H1 (cell line): Measurements from ENCODE around the gene APOC3. TPM values are rescaled to one million over a fixed set of nuclear protein-coding genes. Genes with fewer than 3 reads are reported as not detected.

Experiments used
- CTCF ChIA-PET: fragments of 300-600 bp; sonication (Branson Sonifier 250); formaldehyde crosslinking; loops from one replicate; lab custom pipeline; 2021; ENCODE audit not compliant: partially characterized antibody; lab: Charles Lee
- POLR2A ChIA-PET: fragments of 300-600 bp; sonication (Branson Sonifier 250); formaldehyde crosslinking; loops from one replicate; lab custom pipeline; 2021; ENCODE audit warnings: inconsistent platforms; ENCODE audit not compliant: partially characterized antibody; lab: Charles Lee
- DNase-seq, 2 experiments: peaks; one replicate each; pipeline versions ENCODE4 v3.0.0 to v3.0.0-alpha.2; 2010 to 2022; ENCODE audit warnings: low spot score in 2 of 2, low read depth in 1 of 2, mixed read lengths in 1 of 2
- FAIRE-seq: peaks from 2 replicates; lab custom pipeline; 2011; peaks lifted over from hg19 to GRCh38; lab: Jason Lieb, UNC
- H2AFZ ChIP-seq: 2 replicates; pipeline ENCODE4 v1.8.1; 2012; ENCODE audit warnings: low read length, inconsistent platforms
- H2AK5ac ChIP-seq: 2 replicates; pipeline ENCODE4 v1.6.1; 2013; ENCODE audit warnings: low read depth, low read length
- H2BK120ac ChIP-seq: replicated peaks from 2 replicates; pipeline ENCODE3; 2013; ENCODE audit warnings: low read depth, low read length, inconsistent platforms
- H2BK12ac ChIP-seq: 2 replicates; pipeline ENCODE4 v1.6.1; 2013; ENCODE audit warnings: low read depth, low read length
- H2BK15ac ChIP-seq: 2 replicates; pipeline ENCODE4 v1.6.1; 2013; ENCODE audit warnings: low read length
- H2BK20ac ChIP-seq: 2 replicates; pipeline ENCODE4 v1.6.1; 2013; ENCODE audit warnings: low read length
- H2BK5ac ChIP-seq: 2 replicates; pipeline ENCODE4 v1.6.1; 2013; ENCODE audit warnings: low read depth, low read length
- H3K14ac ChIP-seq: 2 replicates; pipeline ENCODE4 v1.6.1; 2013; ENCODE audit warnings: inconsistent platforms; ENCODE audit not compliant: insufficient read length
- H3K18ac ChIP-seq: 2 replicates; pipeline ENCODE4 v1.6.1; 2013; ENCODE audit warnings: low read length; ENCODE audit errors: extremely low read depth
- H3K23ac ChIP-seq: 2 replicates; pipeline ENCODE4 v1.6.1; 2013; ENCODE audit warnings: inconsistent platforms; ENCODE audit not compliant: insufficient read length
- H3K23me2 ChIP-seq: 2 replicates; pipeline ENCODE4 v1.6.1; 2013; ENCODE audit warnings: low read depth, low read length
- H3K27ac ChIP-seq: 2 replicates; pipeline ENCODE4 v1.6.1; 2011; ENCODE audit warnings: low read depth, low read length, inconsistent platforms
- H3K27me3 ChIP-seq, 4 experiments: replicated peaks in 1 of 4; 1 replicate in 1 of 4; 2 replicates in 3 of 4; pipeline versions ENCODE4 v1.6.1 to v1.8.1; 2011 to 2013; ENCODE audit warnings: low read length in 3 of 4, mild to moderate bottlenecking in 3 of 4, inconsistent platforms in 2 of 4, mixed read lengths in 2 of 4, moderate library complexity in 1 of 4; ENCODE audit not compliant: control insufficient read depth in 3 of 4, insufficient read depth in 3 of 4; ENCODE audit errors: extremely low read depth in 1 of 4
- H3K36me3 ChIP-seq, 4 experiments: 2 replicates each; pipeline versions ENCODE4 v1.6.1 to v1.8.1; 2011 to 2013; ENCODE audit warnings: mild to moderate bottlenecking in 4 of 4, low read length in 3 of 4, moderate library complexity in 2 of 4, control low read depth in 1 of 4, inconsistent platforms in 1 of 4; ENCODE audit not compliant: insufficient read depth in 4 of 4, control insufficient read depth in 2 of 4
- H3K4ac ChIP-seq: replicated peaks from 2 replicates; pipeline ENCODE3; 2013; ENCODE audit warnings: low read length, low read depth, mixed read lengths, inconsistent platforms; ENCODE audit not compliant: insufficient read length
- H3K4me1 ChIP-seq, 4 experiments: replicated peaks in 1 of 4; 1 replicate in 1 of 4; 2 replicates in 3 of 4; pipeline versions ENCODE4 v1.6.1 to v1.8.1; 2011 to 2013; ENCODE audit warnings: low read length in 3 of 4, inconsistent platforms in 2 of 4, mixed read lengths in 1 of 4; ENCODE audit not compliant: insufficient read depth in 4 of 4, control insufficient read depth in 3 of 4
- H3K4me2 ChIP-seq, 2 experiments: 2 replicates each; pipeline versions ENCODE4 v1.6.1 to v1.8.1; 2011 to 2013; ENCODE audit warnings: low read depth in 2 of 2, low read length in 2 of 2, control low read depth in 1 of 2, inconsistent platforms in 1 of 2, mild to moderate bottlenecking in 1 of 2; ENCODE audit not compliant: insufficient read depth in 1 of 2
- H3K4me3 ChIP-seq, 4 experiments: fragments of 200-600, 300-600 bp in 1 of 4; sonication (generic), shearing (Covaris generic), sonication (Bioruptor Twin) in 1 of 4; 2 replicates each; pipeline versions ENCODE4 v1.5.1 to v1.8.1; 2011 to 2016; ENCODE audit warnings: low read length in 4 of 4, low read depth in 3 of 4, control low read depth in 2 of 4, inconsistent platforms in 2 of 4, mild to moderate bottlenecking in 2 of 4, mixed read lengths in 1 of 4, moderate library complexity in 1 of 4; ENCODE audit not compliant: insufficient read depth in 2 of 4; ENCODE audit errors: extremely low read depth in 1 of 4
- H3K56ac ChIP-seq: replicated peaks from 2 replicates; pipeline ENCODE3; 2013; ENCODE audit warnings: low read depth, mild to moderate bottlenecking, mixed read lengths, low read length, inconsistent platforms; ENCODE audit not compliant: insufficient read length
- H3K79me1 ChIP-seq: 2 replicates; pipeline ENCODE4 v1.6.1; 2013; ENCODE audit warnings: low read depth, low read length, control low read depth
- H3K79me2 ChIP-seq, 2 experiments: 2 replicates each; pipeline versions ENCODE4 v1.6.1 to v1.8.1; 2012 to 2013; ENCODE audit warnings: low read length in 2 of 2, mild to moderate bottlenecking in 2 of 2, inconsistent platforms in 1 of 2; ENCODE audit not compliant: insufficient read depth in 2 of 2, control insufficient read depth in 1 of 2
- H3K9ac ChIP-seq, 4 experiments: replicated peaks in 1 of 4; 1 replicate in 1 of 4; 2 replicates in 3 of 4; pipeline versions ENCODE4 v1.6.1 to v1.8.1; 2011 to 2013; ENCODE audit warnings: low read depth in 3 of 4, low read length in 3 of 4, control low read depth in 2 of 4, mild to moderate bottlenecking in 2 of 4, moderate library complexity in 2 of 4, inconsistent platforms in 1 of 4; ENCODE audit errors: extremely low read depth in 1 of 4
- H3K9me3 ChIP-seq, 2 experiments: 2 replicates each; pipeline versions ENCODE4 v1.6.1 to v1.8.1; 2012 to 2013; ENCODE audit warnings: mild to moderate bottlenecking in 2 of 2, moderate library complexity in 2 of 2, control low read depth in 1 of 2, inconsistent platforms in 1 of 2, low read depth in 1 of 2, low read length in 1 of 2, mixed read lengths in 1 of 2; ENCODE audit not compliant: insufficient read depth in 2 of 2
- H4K20me1 ChIP-seq, 2 experiments: replicated peaks in 1 of 2; 2 replicates each; pipeline versions ENCODE3 to v1.8.1; 2011 to 2013; ENCODE audit warnings: inconsistent platforms in 2 of 2, low read length in 2 of 2, mild to moderate bottlenecking in 1 of 2; ENCODE audit not compliant: insufficient read depth in 2 of 2, control insufficient read depth in 1 of 2
- H4K5ac ChIP-seq: 2 replicates; pipeline ENCODE4 v1.6.1; 2013; ENCODE audit warnings: low read length, low read depth, mixed read lengths, inconsistent platforms; ENCODE audit not compliant: insufficient read length
- H4K8ac ChIP-seq: 2 replicates; pipeline ENCODE4 v1.8.0; 2013; ENCODE audit warnings: mild to moderate bottlenecking, moderate library complexity, low read length, inconsistent platforms; ENCODE audit not compliant: insufficient read depth; ENCODE audit errors: extremely low read depth
- H4K91ac ChIP-seq: replicated peaks from 2 replicates; pipeline ENCODE3; 2013; ENCODE audit warnings: low read length, mixed read lengths, inconsistent platforms; ENCODE audit not compliant: insufficient read length
- CBX8 ChIP-seq: fragments of 300-800, 300-1000 bp; sonication (generic); IDR thresholded peaks from 2 replicates; pipeline ENCODE4 v1.7.1; 2016; ENCODE audit warnings: low read depth, low read length, borderline replicate concordance
- CEBPB ChIP-seq: IDR thresholded peaks from 2 replicates; pipeline ENCODE4 v1.6.1; 2012; ENCODE audit warnings: low read depth, low read length
- GABPA ChIP-seq: IDR thresholded peaks from 2 replicates; pipeline ENCODE4 v1.6.1; 2011; ENCODE audit warnings: mild to moderate bottlenecking, low read length, moderate library complexity, borderline replicate concordance; ENCODE audit not compliant: insufficient read depth
- KDM5A ChIP-seq: fragments of 200-600 bp; IDR thresholded peaks from 2 replicates; pipeline ENCODE4 v1.7.1; 2012; ENCODE audit warnings: mild to moderate bottlenecking, low read length, inconsistent platforms, mixed read lengths
- MAFK ChIP-seq: IDR thresholded peaks from 2 replicates; pipeline ENCODE4 v1.6.1; 2012; ENCODE audit warnings: low read depth, mild to moderate bottlenecking, improper control_type of control experiment, low read length
- NANOG ChIP-seq: IDR thresholded peaks from 2 replicates; pipeline ENCODE4 v1.6.1; 2011; ENCODE audit warnings: low read length, low read depth, mild to moderate bottlenecking, inconsistent platforms; ENCODE audit not compliant: insufficient read depth, poor library complexity, severe bottlenecking
- NRF1 ChIP-seq: IDR thresholded peaks from 2 replicates; pipeline ENCODE4 v1.6.1; 2011; ENCODE audit warnings: mild to moderate bottlenecking, low read depth, low read length, improper control_type of control experiment
- PHF8 ChIP-seq: fragments of 200-600 bp; sonication (generic); conservative IDR thresholded peaks from 2 replicates; pipeline ENCODE4 v1.7.1; 2012; ENCODE audit warnings: low read depth, mild to moderate bottlenecking, inconsistent platforms, low read length, moderate library complexity
- RFX5 ChIP-seq: IDR thresholded peaks from 2 replicates; pipeline ENCODE4 v1.6.1; 2011; ENCODE audit warnings: low read depth, low read length, improper control_type of control experiment, borderline replicate concordance
- RNF2 ChIP-seq: fragments of 200-900, 300-1000 bp; sonication (generic); IDR thresholded peaks from 2 replicates; pipeline ENCODE4 v1.7.1; 2016; ENCODE audit warnings: borderline replicate concordance, low read depth, mild to moderate bottlenecking, antibody characterized with exemption, low read length; ENCODE audit not compliant: poor library complexity, severe bottlenecking; ENCODE audit errors: missing control alignments
- SAP30 ChIP-seq: fragments of 300-600 bp; sonication (generic); IDR thresholded peaks from 2 replicates; pipeline ENCODE4 v1.7.1; 2012; ENCODE audit warnings: low read length, moderate library complexity, mild to moderate bottlenecking, inconsistent platforms; ENCODE audit not compliant: insufficient read depth, insufficient replicate concordance
- SRF ChIP-seq: IDR thresholded peaks from 2 replicates; pipeline ENCODE4 v1.6.1; 2011; ENCODE audit warnings: mild to moderate bottlenecking, low read depth, low read length, moderate library complexity
- ZNF274 ChIP-seq: IDR thresholded peaks from 2 replicates; pipeline ENCODE4 v1.7.0; 2012; ENCODE audit warnings: low read length, borderline replicate concordance; ENCODE audit errors: extremely low read depth
- WGBS, 2 experiments: shearing (Covaris generic) in 1 of 2; methylation state at CpG; one replicate each; pipeline versions ENCODE4 v1.1.6 to v1.1.7; 2013 to 2015; ENCODE audit warnings: low lambda C conversion rate in 2 of 2, mixed read lengths in 2 of 2, inconsistent platforms in 1 of 2, low coverage in 1 of 2, missing lambda C conversion rate in 1 of 2; ENCODE audit not compliant: insufficient replicate concordance in 2 of 2, insufficient coverage in 1 of 2, insufficient read length in 1 of 2; ENCODE audit errors: extremely low coverage in 1 of 2, missing lambda C conversion rate in 1 of 2; 5-methylcytosine and 5-hydroxymethylcytosine counted together
- polyA plus RNA-seq, 7 experiments: library from polyadenylated mRNA; depleted of rRNA in 3 of 7; stranded (reverse) in 5 of 7; unstranded in 2 of 7; fragments of >200 nt in 5 of 7; fragments of 200-250 nt in 2 of 7; gene quantifications; 1 replicate in 5 of 7; 2 replicates in 1 of 7; 4 replicates in 1 of 7; pipeline versions ENCODE4 v1.2.1 to v1.2.3, GENCODE V29; 2011 to 2013; ENCODE audit warnings: missing spikeins in 2 of 7, mixed read lengths in 2 of 7
- total RNA-seq: library from RNA; stranded (reverse); fragmentation: NEBNext Ultra II Directional; extraction: Animal tissue kit (Norgen Biotek cat#: 25700); gene quantifications from 2 replicates; pipeline ENCODE4 v1.2.1, GENCODE V29; 2021

APOC3 gene
- total and polyA plus RNA-seq, 2 of the 8 experiments (the other 6 are each of a cell fraction or from before 2014, with no cell fraction given): not detected

- H3K27ac ChIP-seq: no peak overlapping the region
- H3K56ac ChIP-seq: no peak overlapping the region
- no peak overlapping the region for H3K4ac ChIP-seq
- H3K23ac ChIP-seq: no peak overlapping the region
- ChIA-PET POLR2A (interaction anchor here (0.7 to 2.0 kb wide), 2 partner anchors 10 to 13 kb away, joined by 3 to 5 read pairs; no protein-coding TSS in a partner anchor), CTCF (interaction anchor here (0.7 to 2.3 kb wide), 5 partner anchors 21 to 249 kb away, joined by 3 to 5 read pairs (median 3); partner anchors contain the start of genes APOA1 and APOA5)
- H3K79me1 ChIP-seq: no peaks in the 10 kb centered on the region
- H3K36me3 ChIP-seq: peaks cover 4 to 49% (median 32%) of the 10 kb centered on the region in 4 experiments; a peak in 7 of 8 replicates
- H3K4me1 ChIP-seq: no peaks in the 10 kb centered on the region
- no peak overlapping the region for H4K91ac ChIP-seq
- H3K14ac ChIP-seq: no peak overlapping the region
- no peak overlapping the region for H2BK12ac ChIP-seq
- H2BK20ac ChIP-seq: no peak overlapping the region
- no peak overlapping the region for H2BK5ac ChIP-seq
- no peaks in the 10 kb centered on the region for H3K23me2 ChIP-seq
- FAIRE-seq (no peak), DNase-seq (no peak)
- H2AK5ac ChIP-seq: no peak overlapping the region
- H2BK15ac ChIP-seq: no peak overlapping the region
- no peak overlapping the region for H3K4me3 ChIP-seq
- H3K9me3 ChIP-seq: no peaks in the 10 kb centered on the region
- no peak overlapping the region for H2BK120ac ChIP-seq
- WGBS, 2 experiments: 93% methylated on average over 6 of the region's 6 CpGs; no CpG with 5 or more reads in 1 of the 2 experiments
- H3K18ac ChIP-seq: no peak overlapping the region
- H4K8ac ChIP-seq: no peak overlapping the region
- H3K79me2 ChIP-seq: no peaks in the 10 kb centered on the region
- peaks cover 3 to 5% of the 10 kb centered on the region in 2 experiments for H4K20me1 ChIP-seq
- H3K27me3 ChIP-seq: no peaks in the 10 kb centered on the region
- H3K9ac ChIP-seq: no peak overlapping the region
- H2AFZ ChIP-seq: no peak overlapping the region
- no peak overlapping the region for H4K5ac ChIP-seq
- H3K4me2 ChIP-seq: no peak overlapping the region
- no peak for TF ChIP-seq RFX5
- TF ChIP-seq PHF8: no peak
- no peak for TF ChIP-seq SAP30
- no peak for TF ChIP-seq NANOG
- no peak for TF ChIP-seq NRF1
- TF ChIP-seq CEBPB: no peak
- no peak for TF ChIP-seq ZNF274
- TF ChIP-seq RNF2: no peak
- TF ChIP-seq KDM5A: no peak
- TF ChIP-seq SRF: no peak
- no peak for TF ChIP-seq MAFK
- no peak for TF ChIP-seq CBX8
- no peak for TF ChIP-seq GABPA
These were observed 30.6 kb downstream of the APOC3 start for GRCh38 chr11:116860303-116860702.
